Glomerular endothelial cell (primary cell): ENCODE measurements around the gene CDR2. TPM values are rescaled to one million over a fixed set of nuclear protein-coding genes. Genes with fewer than 3 reads are reported as not detected.
"Not testable (repeated sequence)": the region's sequence is repeated elsewhere in the genome, so short reads cannot be mapped to it uniquely, and the experiment has no call there.

ENCODE experiments used
- DNase-seq: peaks from one replicate; pipeline ENCODE4 v3.0.0-alpha.2; 2011; ENCODE audit warnings: low read depth, low spot score; ENCODE audit errors: extremely low read depth
- total RNA-seq: library from RNA; depleted of rRNA; stranded (reverse); fragments of >200 nt; gene quantifications from 2 replicates; pipeline ENCODE4 v1.2.3, GENCODE V29; 2015

CDR2 gene
- total RNA-seq, 1 donor from 2014 or later, result 74.1 TPM

- DNase-seq, result no peak
These were observed 62.9 kb downstream of the CDR2 start for GRCh38 chr16:22311520-22311919.

GRCh38 chr16:22308824-22309520 is 65.4 kb downstream of the CDR2 start:
- DNase-seq, result no peak

GRCh38 chr16:22307838-22308237 is 66.6 kb downstream of the CDR2 start:
- DNase-seq, result no peak

GRCh38 chr16:22306788-22307187 is 67.6 kb downstream of the CDR2 start:
- no peak for DNase-seq

- DNase-seq, result no peak
These were observed 70.0 kb downstream of the CDR2 start for GRCh38 chr16:22304411-22304810.

GRCh38 chr16:22302776-22303363 is 71.5 kb downstream of the CDR2 start:
- no peak for DNase-seq

GRCh38 chr16:22301423-22301822 is 73.0 kb downstream of the CDR2 start:
- not testable (repeated sequence) for DNase-seq

GRCh38 chr16:22300427-22301071 is 73.9 kb downstream of the CDR2 start:
- DNase-seq, result no peak

GRCh38 chr16:22299036-22299435 is 75.4 kb downstream of the CDR2 start:
- DNase-seq, result no peak

- peak; percentile 93 for DNase-seq
These were observed 76.3 kb downstream of the CDR2 start for GRCh38 chr16:22297871-22298733.

GRCh38 chr16:22297114-22297870 is 77.1 kb downstream of the CDR2 start, which contains the start of gene POLR3E:
TSS of gene POLR3E (plus strand) at chr16:22297409. CDS start at chr16:22302969, 5,560 bp downstream.
- DNase-seq, result peak; percentile 74

GRCh38 chr16:22296225-22297113 is 78.0 kb downstream of the CDR2 start:
- peak; percentile 67 for DNase-seq

Other genes starting within 250 kb of the CDR2 start
- not detected in 2 replicates for gene SDR42E2, start 212.1 kb downstream of the CDR2 start, total RNA-seq
- 20.6 and 26.5 TPM in 2 replicates for gene EEF2K, start 168.3 kb downstream of the CDR2 start, total RNA-seq
- 25.0 and 27.0 TPM in 2 replicates for gene POLR3E, start 77.2 kb downstream of the CDR2 start, total RNA-seq
- gene NPIPB5, start 136.3 kb upstream of the CDR2 start, total RNA-seq, result 31.7 and 194 TPM in 2 replicates